HG03066 (cell line): Measurements from ENCODE around the gene TNN.

Experiments
- ATAC-seq: cut with Tn5 transposase; IDR thresholded peaks from one replicate; pipeline ENCODE4 v1.9.1; 2021; ENCODE audit warnings: low read depth; ENCODE audit not compliant: unreplicated experiment

TNN gene

DNA sequence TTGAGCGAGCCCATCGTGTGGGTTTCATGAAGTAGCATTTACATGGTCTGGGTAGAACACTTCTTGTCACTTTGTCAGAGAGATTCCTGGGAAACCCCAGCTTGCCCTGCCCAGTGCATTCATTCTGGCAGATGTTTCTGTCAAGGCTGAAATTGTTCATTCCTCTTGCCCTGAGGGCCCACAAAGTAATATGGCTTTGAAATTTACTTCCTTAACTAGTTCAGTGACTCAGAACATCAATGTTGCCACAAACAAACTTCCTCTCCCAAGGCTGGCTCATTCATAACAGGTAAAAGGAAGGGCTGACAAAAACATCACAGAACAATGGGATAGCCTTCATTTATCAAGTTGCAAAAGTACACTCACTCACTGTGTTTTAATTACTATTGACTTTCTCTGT lies 129.9 kb downstream of the TNN start:
- ATAC-seq, result no peak
